ENCODE data around the gene PTRHD1.
A peak's percentile ranks its signal among the peaks of the same experiment; 100 is the strongest.

The PTRHD1 gene

DNA sequence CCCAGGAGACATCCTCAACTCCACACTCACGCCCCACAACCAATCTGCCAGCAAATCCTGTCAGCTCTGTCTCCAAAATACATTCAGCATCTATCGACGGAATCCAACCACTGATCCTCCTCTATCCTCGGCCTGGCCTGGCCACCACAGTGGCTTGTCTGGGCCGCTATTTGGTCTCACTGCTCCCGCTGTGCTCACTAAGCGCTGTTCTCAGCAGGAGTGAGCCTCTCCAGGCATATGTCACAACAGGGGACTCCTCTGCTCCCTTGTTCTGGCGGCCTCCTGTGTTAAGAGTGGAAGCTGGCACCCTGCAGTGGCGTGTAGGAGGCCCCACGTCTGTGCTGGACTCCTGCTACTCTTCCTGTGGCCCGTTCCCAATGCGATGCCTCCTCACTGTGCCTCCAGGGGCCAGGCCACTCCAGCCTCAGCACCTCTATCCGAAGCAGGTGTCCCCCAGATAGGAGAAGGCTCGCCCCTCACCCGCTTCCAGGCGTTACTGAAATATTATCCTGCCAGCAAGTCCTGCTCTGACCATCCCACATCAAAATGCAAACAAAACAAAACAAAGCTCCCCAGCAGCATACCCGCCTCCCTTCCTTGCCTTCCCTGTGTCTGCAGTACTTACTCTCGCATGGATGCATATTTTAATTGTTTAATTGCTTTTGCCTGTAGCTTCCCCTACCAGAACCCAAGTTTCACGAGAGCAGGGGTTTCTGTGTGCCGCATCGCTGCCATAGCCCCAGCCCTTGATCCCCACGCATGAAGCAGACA is 39.9 kb upstream of the PTRHD1 start:
- no peak for DNase-seq (ENCODE audit: low read depth)
- no peak for TF ChIP-seq CTCF (conservative IDR thresholded peaks at IDR 0.05; ENCODE audit: low read length)
- H3K4me3 ChIP-seq (ENCODE audit: low read length), result no peak overlapping the region

- no peak for TF ChIP-seq CTCF (conservative IDR thresholded peaks at IDR 0.05; ENCODE audit: low read length)
- H3K4me3 ChIP-seq (ENCODE audit: low read length), result no peak overlapping the region
- DNase-seq (ENCODE audit: low read depth), result no peak
Observed at GRCh38 chr2:24832521-24832920, 39.3 kb upstream of the PTRHD1 start.

- no peak for DNase-seq (ENCODE audit: low read depth)
- TF ChIP-seq CTCF (conservative IDR thresholded peaks at IDR 0.05; ENCODE audit: low read length), result no peak
- no peak overlapping the region for H3K4me3 ChIP-seq (ENCODE audit: low read length)
Observed at GRCh38 chr2:24832073-24832461, 38.9 kb upstream of the PTRHD1 start.

DNA sequence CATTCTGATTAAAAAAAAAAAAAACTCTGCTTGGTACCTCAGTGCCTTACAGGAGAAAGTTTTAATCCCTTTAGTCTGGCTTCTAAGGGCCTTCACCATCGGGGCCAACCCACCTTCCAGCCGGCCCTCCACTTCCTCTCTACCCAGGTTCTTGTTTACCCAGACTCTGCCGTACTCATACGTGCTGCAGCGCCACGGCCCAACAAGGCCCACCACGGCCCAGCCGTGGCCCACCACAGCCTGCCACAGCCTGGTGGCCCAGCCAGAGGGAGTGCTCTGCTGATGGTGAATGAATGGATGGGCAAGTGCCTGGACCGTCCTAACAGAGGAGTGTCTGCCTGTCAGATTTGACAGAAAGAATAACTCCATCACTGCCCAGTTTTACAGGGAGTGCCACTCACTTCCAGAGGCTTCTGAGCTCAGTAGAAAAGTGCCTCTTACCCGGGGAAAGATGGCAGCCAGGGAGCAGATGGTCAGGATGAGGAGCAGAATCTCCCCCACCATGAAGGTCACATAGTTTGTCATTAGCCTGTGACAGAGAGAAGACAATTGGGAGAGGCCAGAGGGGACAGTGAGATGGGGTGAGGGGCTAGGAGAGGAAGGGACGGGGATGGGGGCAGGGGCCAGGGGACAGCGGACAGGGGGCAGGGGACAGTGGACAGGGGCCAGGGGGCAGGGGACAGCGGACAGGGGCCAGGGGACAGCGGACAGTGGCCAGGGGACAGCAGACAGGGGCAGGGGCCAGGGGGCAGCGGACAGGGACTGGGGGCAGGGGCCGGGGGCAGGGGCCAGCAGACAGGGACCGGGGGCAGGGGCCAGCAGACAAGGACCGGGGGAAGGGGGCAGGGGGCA is 38.3 kb upstream of the PTRHD1 start:
- no peak for DNase-seq (ENCODE audit: low read depth)
- no peak for TF ChIP-seq CTCF (conservative IDR thresholded peaks at IDR 0.05; ENCODE audit: low read length)
- H3K4me3 ChIP-seq (ENCODE audit: low read length), result no peak overlapping the region

DNA sequence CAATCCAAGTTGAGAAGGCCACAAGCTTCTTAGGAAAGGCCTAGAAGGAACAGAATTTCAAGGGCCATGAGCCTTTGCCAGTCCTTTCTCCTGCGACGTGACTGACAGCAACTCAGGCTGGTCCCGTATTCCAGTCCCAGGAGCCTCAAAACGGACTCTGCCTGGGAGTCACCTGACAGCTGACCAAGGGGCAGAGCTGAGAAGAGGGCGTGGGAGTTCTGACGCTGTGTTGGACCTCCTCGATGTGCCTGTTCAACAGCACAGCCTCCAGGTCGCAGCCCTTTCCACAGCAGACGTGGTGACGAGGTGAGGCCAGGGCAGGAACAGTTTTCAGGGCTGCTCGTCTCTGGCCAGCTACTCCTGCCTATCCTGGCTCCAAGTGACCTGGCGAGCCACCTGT is 37.6 kb upstream of the PTRHD1 start:
- no peak overlapping the region for H3K4me3 ChIP-seq (ENCODE audit: low read length)
- no peak for DNase-seq (ENCODE audit: low read depth)
- no peak for TF ChIP-seq CTCF (conservative IDR thresholded peaks at IDR 0.05; ENCODE audit: low read length)

GRCh38 chr2:24830351-24830750 is 37.2 kb upstream of the PTRHD1 start:
- no peak overlapping the region for H3K4me3 ChIP-seq (ENCODE audit: low read length)
- peak; percentile 39 for TF ChIP-seq CTCF (conservative IDR thresholded peaks at IDR 0.05; ENCODE audit: low read length)
- DNase-seq (ENCODE audit: low read depth), result peak; percentile 40
